A549 (cell line): ENCODE measurements around the gene ZIC4. TPM values are rescaled to one million over a fixed set of nuclear protein-coding genes. Genes with fewer than 3 reads are reported as not detected.
A peak's percentile ranks its signal among the peaks of the same experiment; 100 is the strongest.

ENCODE experiments used
- ATAC-seq, 2 experiments: fragments of 200-7000 bp in 1 of 2; fragments of >200 bp in 1 of 2; cut with Nextera tagmentation in 1 of 2; cut with Tn5 transposase in 1 of 2; 3 replicates each; pipeline versions ENCODE4 v1.8.0 to v1.9.1; 2018 to 2020; ENCODE audit warnings: mild to moderate bottlenecking in 1 of 2, moderate library complexity in 1 of 2
- CTCF ChIA-PET: fragments of 300-600 bp; sonication (Branson Sonifier 250); formaldehyde crosslinking; extraction: SDS; loops from one replicate; lab custom pipeline; 2021; ENCODE audit warnings: antibody characterized with exemption, inconsistent platforms; lab: Yijun Ruan, JAX
- POLR2A ChIA-PET: fragments of 350-600 bp; formaldehyde crosslinking; extraction: SDS; loops from one replicate; lab custom pipeline; 2021; ENCODE audit warnings: antibody characterized with exemption, inconsistent platforms; lab: Yijun Ruan, JAX
- DNase-seq, 2 experiments: peaks; one replicate each; pipeline versions ENCODE4 v3.0.0 to v3.0.0-alpha.2; 2011 to 2016; ENCODE audit warnings: low read depth in 1 of 2, low spot score in 1 of 2
- FAIRE-seq: peaks from 2 replicates; lab custom pipeline; 2011; peaks lifted over from hg19 to GRCh38; lab: Jason Lieb, UNC
- H3K27ac ChIP-seq, 2 experiments: fragments of >200 bp; sonication (Bioruptor Twin); formaldehyde crosslinking; 3 replicates each; pipeline ENCODE4 v1.5.1; 2016 to 2017
- H3K4me1 ChIP-seq: fragments of >200 bp; sonication (Bioruptor Twin); formaldehyde crosslinking; 3 replicates; pipeline ENCODE4 v1.6.1; 2016
- H3K4me2 ChIP-seq: fragments of >200 bp; sonication (Bioruptor Twin); formaldehyde crosslinking; 3 replicates; pipeline ENCODE4 v1.6.1; 2016
- H3K4me3 ChIP-seq: fragments of >200 bp; sonication (Bioruptor Twin); formaldehyde crosslinking; 3 replicates; pipeline ENCODE4 v1.5.1; 2016
- H3K9me3 ChIP-seq: fragments of >200 bp; sonication (Bioruptor Twin); formaldehyde crosslinking; 3 replicates; pipeline ENCODE4 v1.6.1; 2016
- EP300 ChIP-seq, 2 experiments: fragments of >200 bp; sonication (Bioruptor Twin); formaldehyde crosslinking; IDR thresholded peaks; 2 replicates in 1 of 2; 3 replicates in 1 of 2; pipeline ENCODE4 v1.6.1; 2016 to 2017
- HES2 ChIP-seq: fragments of >200 bp; sonication (Bioruptor Twin); formaldehyde crosslinking; IDR thresholded peaks from 2 replicates; pipeline ENCODE4 v1.6.1; 2016
- HOXA7 ChIP-seq: fragments of 250-450 bp; sonication (Bioruptor Pico); IDR thresholded peaks from 2 replicates; pipeline ENCODE4 v1.5.0; 2020; ENCODE audit warnings: mild to moderate bottlenecking, moderate library complexity
- HOXB13 ChIP-seq: fragments of 250-450 bp; sonication (Bioruptor Pico); IDR thresholded peaks from 2 replicates; pipeline ENCODE4 v1.5.0; 2020; ENCODE audit warnings: low read depth, mild to moderate bottlenecking, moderate library complexity
- HOXB5 ChIP-seq: fragments of 250-450 bp; sonication (Bioruptor Pico); IDR thresholded peaks from 2 replicates; pipeline ENCODE4 v1.5.0; 2020; ENCODE audit warnings: mild to moderate bottlenecking, moderate library complexity
- JUNB ChIP-seq: fragments of >200 bp; sonication (Bioruptor Twin); formaldehyde crosslinking; IDR thresholded peaks from 2 replicates; pipeline ENCODE4 v1.6.1; 2016
- MAFK ChIP-seq: fragments of 450-650 bp; IDR thresholded peaks from 2 replicates; pipeline ENCODE4 v1.6.1; 2014; ENCODE audit not compliant: partially characterized antibody
- MYC ChIP-seq: IDR thresholded peaks from 2 replicates; pipeline ENCODE4 v1.6.1; 2012; ENCODE audit warnings: mild to moderate bottlenecking, inconsistent platforms, low read length, improper control_type of control experiment, borderline replicate concordance
- NFE2L2 ChIP-seq: fragments of 150-350 bp; conservative IDR thresholded peaks from 2 replicates; pipeline ENCODE4 v1.6.1; 2014; ENCODE audit warnings: low read length
- PBX3 ChIP-seq: IDR thresholded peaks from 2 replicates; pipeline ENCODE4 v1.6.1; 2012
- PHF8 ChIP-seq: fragments of 200-600 bp; sonication (generic); IDR thresholded peaks from 2 replicates; pipeline ENCODE4 v1.6.1; 2016; ENCODE audit warnings: low read depth, mild to moderate bottlenecking, antibody characterized with exemption, moderate library complexity, borderline replicate concordance
- POLR2AphosphoS2 ChIP-seq: conservative IDR thresholded peaks from 2 replicates; pipeline ENCODE4 v1.6.1; 2012; ENCODE audit warnings: low read length, improper control_type of control experiment, inconsistent platforms
- RARB ChIP-seq: fragments of 250-450 bp; sonication (Bioruptor Pico); IDR thresholded peaks from 2 replicates; pipeline ENCODE4 v1.8.0; 2021; ENCODE audit warnings: mild to moderate bottlenecking, moderate library complexity
- RCOR1 ChIP-seq: fragments of 150-350 bp; IDR thresholded peaks from 2 replicates; pipeline ENCODE4 v1.6.1; 2014; ENCODE audit warnings: antibody characterized with exemption, low read length, low read depth
- REST ChIP-seq: fragments of 200-600 bp; sonication (generic); IDR thresholded peaks from 2 replicates; pipeline ENCODE4 v1.6.1; 2016; ENCODE audit warnings: antibody characterized with exemption, mild to moderate bottlenecking, moderate library complexity
- RNF2 ChIP-seq: fragments of 200-600 bp; sonication (generic); IDR thresholded peaks from 2 replicates; pipeline ENCODE4 v1.6.1; 2016; ENCODE audit warnings: low read depth, mild to moderate bottlenecking, antibody characterized with exemption, moderate library complexity, borderline replicate concordance
- SREBF2 ChIP-seq: fragments of 450-650 bp; IDR thresholded peaks from 2 replicates; pipeline ENCODE4 v1.6.1; 2014; ENCODE audit warnings: mild to moderate bottlenecking, moderate library complexity
- TFCP2L1 ChIP-seq: fragments of 250-450 bp; sonication (Bioruptor Pico); IDR thresholded peaks from 2 replicates; pipeline ENCODE4 v1.5.0; 2021; ENCODE audit warnings: mild to moderate bottlenecking
- ZC3H11A ChIP-seq: fragments of 450-650 bp; IDR thresholded peaks from 2 replicates; pipeline ENCODE4 v1.6.1; 2014; ENCODE audit warnings: antibody characterized with exemption, mild to moderate bottlenecking
- WGBS: methylation state at CpG from one replicate; pipeline ENCODE4 v1.1.6; 2017; ENCODE audit errors: missing lambda C conversion rate; 5-methylcytosine and 5-hydroxymethylcytosine counted together
- polyA plus RNA-seq, 4 experiments: library from polyadenylated mRNA; depleted of rRNA in 3 of 4; stranded (reverse); fragments of >200 nt; fragmentation: RNase III in 1 of 4; extraction: RNeasy Plus Mini Kit Qiagen cat#74134 plus additional on column Dnase treatment in 1 of 4; gene quantifications; 2 replicates in 3 of 4; 3 replicates in 1 of 4; pipeline ENCODE4 v1.2.3, GENCODE V29; 2011 to 2017

Gene ZIC4
- polyA plus RNA-seq, 2 of the 4 experiments (the other 2 are of a cell fraction), result not detected

- Histone ChIP-seq H3K4me1 (no peaks in the 10 kb centered on the region), H3K27ac (no peak overlapping the region), H3K4me2 (no peak overlapping the region), H3K9me3 (no peaks in the 10 kb centered on the region), H3K4me3 (no peak overlapping the region)
- ChIA-PET POLR2A (no interaction called here), CTCF (no interaction called here)
- 58% methylated on average over 6 of the region's 6 CpGs for WGBS
- DNase-seq, result no peak
- no peak for FAIRE-seq
- TF ChIP-seq PHF8, result no peak
- no peak for TF ChIP-seq HES2
- TF ChIP-seq HOXA7 (CRISPR knock-in tag), result no peak
- no peak for TF ChIP-seq JUNB
- no peak for TF ChIP-seq HOXB5
- TF ChIP-seq REST, result no peak
- no peak for TF ChIP-seq TFCP2L1
- TF ChIP-seq POLR2AphosphoS2, result no peak
- no peak for TF ChIP-seq ZC3H11A
- ATAC-seq, result no peak
Observed at GRCh38 chr3:147415286-147415685, 8.9 kb upstream of the ZIC4 start.

- no peak for ATAC-seq
- H3K9me3 ChIP-seq, result no peaks in the 10 kb centered on the region
- 84% methylated on average over 18 of the region's 18 CpGs for WGBS
- no peak for FAIRE-seq
- ChIA-PET CTCF (no interaction called here), POLR2A (no interaction called here)
- no peak for DNase-seq
- no peak overlapping the region for H3K4me2 ChIP-seq
- no peak overlapping the region for H3K4me3 ChIP-seq
- H3K4me1 ChIP-seq, result no peaks in the 10 kb centered on the region
- TF ChIP-seq RARB (CRISPR knock-in tag) (no peak), RNF2 (no peak), HOXB13 (CRISPR knock-in tag) (no peak), NFE2L2 (no peak), RCOR1 (no peak), MYC (no peak), EP300 (IDR thresholded peaks at IDR 0.05) (no peak), HOXB5 (no peak), MAFK (no peak)
- H3K27ac ChIP-seq, result no peak overlapping the region
Observed at GRCh38 chr3:147414390-147415138, 8.2 kb upstream of the ZIC4 start.

- ChIA-PET CTCF (no interaction called here), POLR2A (no interaction called here)
- no peak for ATAC-seq
- H3K4me1 ChIP-seq, result no peaks in the 10 kb centered on the region
- H3K9me3 ChIP-seq, result no peaks in the 10 kb centered on the region
- TF ChIP-seq SREBF2, result no peak
- TF ChIP-seq HOXB5, result no peak
- TF ChIP-seq PBX3, result no peak
- no peak for TF ChIP-seq RARB (CRISPR knock-in tag)
- H3K27ac ChIP-seq, result no peak overlapping the region
- no peak overlapping the region for H3K4me3 ChIP-seq
- 0 out of 3 replicates have a peak overlapping the region, but pooled peaks have one; percentile 30 for H3K4me2 ChIP-seq
- 61% methylated on average over 21 of the region's 24 CpGs for WGBS
- DNase-seq, result no peak
- FAIRE-seq, result no peak
Observed at GRCh38 chr3:147413686-147414389, 7.5 kb upstream of the ZIC4 start.
